Stimulated activated CD8-positive, alpha-beta memory T cell treated with anti-CD3 and anti-CD28 coated beads, Interleukin-4, amount 100 ng/mL, for 24 hours (primary cell): ENCODE results near the gene ASB6.

Source experiments
- DNase-seq: peaks from one replicate; pipeline ENCODE4 v3.0.0-alpha.2; 2020; ENCODE audit warnings: low read depth

The ASB6 gene

GRCh38 chr9:129626079-129626624, 15.8 kb downstream of the ASB6 start, which contains the start of gene NTMT1:
Gene NTMT1 (plus strand): TSS chr9:129626163. CDS start chr9:129632704, 6,541 bp downstream.
- peak; percentile 81 for DNase-seq

- no peak for DNase-seq
Observed at GRCh38 chr9:129624947-129625346, 17.0 kb downstream of the ASB6 start.

GRCh38 chr9:129624168-129624759, 17.7 kb downstream of the ASB6 start:
- peak; percentile 63 for DNase-seq

- no peak for DNase-seq
Observed at GRCh38 chr9:129623331-129623730, 18.6 kb downstream of the ASB6 start.

- DNase-seq: no peak
Observed at GRCh38 chr9:129620669-129621295, 21.2 kb downstream of the ASB6 start, which contains the start of gene C9orf50. Gene C9orf50 (minus strand): TSS chr9:129621101. CDS start chr9:129620574, 527 bp downstream.

GRCh38 chr9:129619787-129620668, 21.9 kb downstream of the ASB6 start:
- no peak for DNase-seq

GRCh38 chr9:129617167-129617566, 24.8 kb downstream of the ASB6 start:
- no peak for DNase-seq

GRCh38 chr9:129615407-129616285, 26.3 kb downstream of the ASB6 start:
- DNase-seq: no peak

- DNase-seq: no peak
Observed at GRCh38 chr9:129614932-129615331, 27.0 kb downstream of the ASB6 start.

GRCh38 chr9:129613520-129614175, 28.3 kb downstream of the ASB6 start:
- no peak for DNase-seq

GRCh38 chr9:129612815-129613519, 29.0 kb downstream of the ASB6 start:
- no peak for DNase-seq

- no peak for DNase-seq
Observed at GRCh38 chr9:129612123-129612522, 29.8 kb downstream of the ASB6 start.

- DNase-seq: no peak
Observed at GRCh38 chr9:129611307-129611800, 30.6 kb downstream of the ASB6 start.

- peak; percentile 66 for DNase-seq
Observed at GRCh38 chr9:129610473-129611306, 31.3 kb downstream of the ASB6 start.

GRCh38 chr9:129610213-129610472, 31.8 kb downstream of the ASB6 start:
- DNase-seq: no peak

GRCh38 chr9:129609486-129610212, 32.3 kb downstream of the ASB6 start:
- no peak for DNase-seq

- no peak for DNase-seq
Observed at GRCh38 chr9:129608561-129609481, 33.1 kb downstream of the ASB6 start.

- no peak for DNase-seq
Observed at GRCh38 chr9:129607027-129607387, 34.9 kb downstream of the ASB6 start.
